ENCODE results near the gene FLT1. TPM values are rescaled to one million over a fixed set of nuclear protein-coding genes. Genes with fewer than 3 reads are reported as not detected.

FLT1 gene
- total RNA-seq, 4 donors from 2014 or later, result 19.3 to 48.6 (median 24.4) TPM

DNA sequence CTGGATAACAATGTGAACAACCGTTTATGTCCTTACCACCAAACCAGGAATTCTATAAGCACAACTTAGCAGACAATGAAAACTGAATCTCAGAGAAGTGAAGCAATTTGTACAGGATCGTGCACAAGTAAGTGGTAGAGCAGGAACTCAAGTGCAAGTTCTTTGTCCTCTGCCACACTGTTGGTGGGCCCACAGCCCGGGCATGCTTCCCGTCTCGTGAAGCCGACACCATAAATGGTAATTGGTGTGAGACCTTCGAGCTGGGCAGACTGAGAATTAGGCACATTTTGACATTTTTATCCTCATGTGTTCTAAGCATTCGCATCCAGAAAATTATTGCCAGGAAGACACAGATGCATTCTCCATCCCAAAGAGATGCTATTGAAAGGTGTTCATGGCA, 27.9 kb upstream of the FLT1 start:
- Histone ChIP-seq H3K27me3 (no peaks in the 10 kb centered on the region), H3K9me3 (no peaks in the 10 kb centered on the region), H3K27ac (no peak overlapping the region), H3K36me3 (no peaks in the 10 kb centered on the region), H3K4me1 (no peaks in the 10 kb centered on the region), H3K4me3 (no peak overlapping the region)
- WGBS, 2 donors, result 78 to 88% methylated on average over 8 of the region's 8 CpGs
- no peak for DNase-seq (ENCODE audit: low spot score in 2 of 2)
- TF ChIP-seq POLR2A (IDR thresholded peaks at IDR 0.05), result no peak
- TF ChIP-seq, protein P1, sequence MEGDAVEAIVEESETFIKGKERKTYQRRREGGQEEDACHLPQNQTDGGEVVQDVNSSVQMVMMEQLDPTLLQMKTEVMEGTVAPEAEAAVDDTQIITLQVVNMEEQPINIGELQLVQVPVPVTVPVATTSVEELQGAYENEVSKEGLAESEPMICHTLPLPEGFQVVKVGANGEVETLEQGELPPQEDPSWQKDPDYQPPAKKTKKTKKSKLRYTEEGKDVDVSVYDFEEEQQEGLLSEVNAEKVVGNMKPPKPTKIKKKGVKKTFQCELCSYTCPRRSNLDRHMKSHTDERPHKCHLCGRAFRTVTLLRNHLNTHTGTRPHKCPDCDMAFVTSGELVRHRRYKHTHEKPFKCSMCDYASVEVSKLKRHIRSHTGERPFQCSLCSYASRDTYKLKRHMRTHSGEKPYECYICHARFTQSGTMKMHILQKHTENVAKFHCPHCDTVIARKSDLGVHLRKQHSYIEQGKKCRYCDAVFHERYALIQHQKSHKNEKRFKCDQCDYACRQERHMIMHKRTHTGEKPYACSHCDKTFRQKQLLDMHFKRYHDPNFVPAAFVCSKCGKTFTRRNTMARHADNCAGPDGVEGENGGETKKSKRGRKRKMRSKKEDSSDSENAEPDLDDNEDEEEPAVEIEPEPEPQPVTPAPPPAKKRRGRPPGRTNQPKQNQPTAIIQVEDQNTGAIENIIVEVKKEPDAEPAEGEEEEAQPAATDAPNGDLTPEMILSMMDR (IDR thresholded peaks at IDR 0.05), result no peak

DNA sequence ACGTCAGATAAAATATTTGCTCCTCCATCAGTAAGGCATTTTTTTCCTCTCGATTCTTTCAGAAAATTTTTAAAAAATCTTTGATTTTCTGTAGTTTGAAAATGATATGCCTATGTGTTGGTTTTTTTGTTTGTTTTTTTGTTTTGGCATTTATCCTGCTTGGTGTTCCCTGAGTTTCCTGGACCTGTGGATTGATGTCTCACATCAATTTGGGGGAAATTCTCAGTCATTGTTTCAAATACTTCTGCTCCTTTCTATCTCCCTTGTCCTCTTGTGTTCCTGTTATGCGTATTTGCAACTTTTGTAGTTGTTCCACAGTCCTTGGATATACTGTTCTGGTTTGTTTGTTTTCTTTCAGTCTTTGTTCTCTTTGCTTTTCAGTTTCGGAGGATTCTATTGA, 18.8 kb upstream of the FLT1 start:
- Histone ChIP-seq H3K4me1 (no peaks in the 10 kb centered on the region), H3K4me3 (no peak overlapping the region), H3K36me3 (no peaks in the 10 kb centered on the region), H3K9me3 (peaks cover 0 to 11% (median 0%) of the 10 kb centered on the region in 4 donors), H3K27me3 (no peaks in the 10 kb centered on the region), H3K27ac (no peak overlapping the region)
- TF ChIP-seq, protein P1 (IDR thresholded peaks at IDR 0.05), result no peak
- WGBS, 2 donors, result 92 to 93% methylated on average over 4 of the region's 4 CpGs
- no peak for DNase-seq (ENCODE audit: low spot score in 2 of 2)

DNA sequence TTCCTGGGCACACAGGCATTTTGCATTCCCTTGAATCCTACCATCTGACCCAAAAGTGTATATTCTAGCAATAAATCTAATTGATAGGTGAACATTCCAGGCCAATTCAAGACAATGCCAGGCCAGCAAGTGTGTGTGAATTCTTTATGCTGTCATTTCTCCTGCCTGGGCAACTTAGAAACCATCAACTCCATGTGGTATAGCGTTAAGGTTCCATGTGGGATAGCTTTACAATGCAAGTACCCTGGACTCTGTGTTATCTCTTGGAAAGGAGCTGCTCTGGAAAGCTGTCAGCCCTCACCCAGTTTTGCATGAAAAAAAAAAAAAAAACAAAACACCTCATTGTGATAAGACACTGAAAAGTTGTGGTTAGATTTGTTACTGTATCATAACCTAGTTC, 15.6 kb upstream of the FLT1 start:
- no peak overlapping the region for H3K4me3 ChIP-seq
- peaks cover 0 to 11% (median 0%) of the 10 kb centered on the region in 4 donors for H3K9me3 ChIP-seq
- TF ChIP-seq, protein P1 (IDR thresholded peaks at IDR 0.05), result no peak
- TF ChIP-seq POLR2A (IDR thresholded peaks at IDR 0.05) (no peak), EP300 (IDR thresholded peaks at IDR 0.05) (no peak)
- H3K27me3 ChIP-seq, result no peaks in the 10 kb centered on the region
- WGBS, 2 donors, result 58 to 60% methylated on average over 1 of the region's 1 CpG
- no peaks in the 10 kb centered on the region for H3K4me1 ChIP-seq
- no peak for DNase-seq (ENCODE audit: low spot score in 2 of 2)
- no peaks in the 10 kb centered on the region for H3K36me3 ChIP-seq
- no peak overlapping the region for H3K27ac ChIP-seq

DNA sequence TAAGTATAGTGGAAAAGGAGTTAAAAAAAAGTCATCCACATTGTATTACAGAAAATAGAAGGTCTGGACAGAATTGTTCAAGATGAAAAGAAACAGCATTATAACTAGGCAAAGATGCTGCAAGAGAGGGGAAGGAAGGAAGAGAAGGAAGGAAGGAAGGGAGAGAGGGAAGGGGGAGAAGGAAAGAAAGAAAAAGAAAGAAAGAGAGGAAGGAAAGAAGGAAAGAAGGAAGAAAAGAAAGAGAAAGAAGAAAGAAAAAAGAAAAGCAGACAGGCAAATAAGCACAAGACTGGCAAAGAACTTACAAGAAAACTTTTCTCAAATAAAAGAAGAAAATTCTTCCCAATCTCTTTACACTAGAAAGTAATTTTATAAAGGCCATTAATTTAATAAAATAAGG, 15.1 kb upstream of the FLT1 start:
- TF ChIP-seq, protein P1 (IDR thresholded peaks at IDR 0.05), result no peak
- no peak for TF ChIP-seq POLR2A (IDR thresholded peaks at IDR 0.05)
- no peak for TF ChIP-seq EP300 (IDR thresholded peaks at IDR 0.05)
- Histone ChIP-seq H3K9me3 (peaks cover 0 to 9% (median 0%) of the 10 kb centered on the region in 4 donors), H3K4me3 (no peak overlapping the region), H3K27ac (no peak overlapping the region), H3K4me1 (no peaks in the 10 kb centered on the region), H3K36me3 (no peaks in the 10 kb centered on the region), H3K27me3 (no peaks in the 10 kb centered on the region)
- DNase-seq (ENCODE audit: low spot score in 2 of 2), result no peak

DNA sequence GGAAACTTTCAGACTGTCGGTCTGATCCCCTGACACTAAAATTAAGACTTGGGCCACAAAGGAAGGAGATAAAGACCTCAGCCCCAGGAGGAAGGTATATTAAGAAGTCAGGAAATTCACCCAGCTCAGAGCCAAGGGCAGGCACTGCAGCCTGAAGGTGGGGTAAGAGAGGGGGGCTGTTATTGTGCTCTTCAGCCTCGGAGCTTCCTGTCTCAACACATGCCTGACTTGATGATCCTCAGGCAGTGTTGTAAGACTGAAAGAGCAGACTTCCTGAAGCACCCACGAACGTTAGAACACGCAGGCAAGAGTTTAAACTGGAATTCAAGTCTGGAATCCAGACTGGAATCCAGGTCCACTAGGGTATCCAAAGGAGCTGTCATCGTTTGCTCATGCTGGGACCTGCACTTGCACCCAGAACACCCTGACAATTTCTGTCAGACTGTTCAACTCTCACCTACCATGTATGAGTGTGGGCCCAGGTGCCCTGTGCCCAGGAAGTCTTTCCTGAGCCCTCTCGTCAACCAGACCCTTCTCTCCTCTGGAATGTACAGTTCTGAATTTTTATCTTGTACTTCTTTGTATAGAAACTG, 10.7 kb upstream of the FLT1 start:
- no peak overlapping the region for H3K27ac ChIP-seq
- no peak for DNase-seq (ENCODE audit: low spot score in 2 of 2)
- no peaks in the 10 kb centered on the region for H3K9me3 ChIP-seq
- no peak overlapping the region for H3K4me3 ChIP-seq
- no peaks in the 10 kb centered on the region for H3K4me1 ChIP-seq
- TF ChIP-seq, protein P1 (IDR thresholded peaks at IDR 0.05), result no peak
- TF ChIP-seq POLR2A (IDR thresholded peaks at IDR 0.05) (no peak), EP300 (IDR thresholded peaks at IDR 0.05) (no peak)
- no peaks in the 10 kb centered on the region for H3K36me3 ChIP-seq
- no peaks in the 10 kb centered on the region for H3K27me3 ChIP-seq
- WGBS, 2 donors, result 54 to 55% methylated on average over 7 of the region's 7 CpGs
